ENCODE measurements around the gene ATP2A1. TPM values are rescaled to one million over a fixed set of nuclear protein-coding genes. Genes with fewer than 3 reads are reported as not detected.

The ATP2A1 gene
- total RNA-seq, 1 experiment from 2014 or later: 2.9 TPM

GRCh38 chr16:28933171-28933570, 54.9 kb downstream of the ATP2A1 start:
- H3K27ac ChIP-seq (ENCODE audit: low read length): no peak overlapping the region
- ATAC-seq: no peak
- H3K9me3 ChIP-seq (ENCODE audit: control insufficient read depth, insufficient read depth, low read depth, low read length): no peaks in the 10 kb centered on the region
- BruUV-seq (replicated peaks): no TSS peak
- in situ Hi-C loops (cut with HindIII; ENCODE audit: low pct_unique_long_range_greater_than_20kb, low sequenced_read_pairs) (no loop called here), intact Hi-C loops (cut with micrococcal nuclease; ENCODE audit: unreplicated experiment) (no loop called here)
- ChIA-PET CTCF (interaction anchor here (0.6 kb wide), 1 partner anchor 46 kb away, joined by 3 read pairs; no protein-coding TSS in a partner anchor), POLR2A (no interaction called here)
- no peaks in the 10 kb centered on the region for H3K4me1 ChIP-seq (ENCODE audit: control insufficient read depth, insufficient read depth, low read length)
- TF ChIP-seq CTCF (IDR thresholded peaks at IDR 0.05): no peak
- no peaks in the 10 kb centered on the region for H3K27me3 ChIP-seq (ENCODE audit: control insufficient read depth, insufficient read depth, low read length)
- no peaks in the 10 kb centered on the region for H3K36me3 ChIP-seq (ENCODE audit: control insufficient read depth, insufficient read depth, low read length)
- H3K4me3 ChIP-seq (ENCODE audit: low read depth in 2 of 2, low read length in 2 of 2): no peak overlapping the region
- DNase-seq (ENCODE audit: low read depth, low spot score): no peak

- no peak for ATAC-seq
- no TSS peak for BruUV-seq (replicated peaks)
Observed at GRCh38 chr16:28935346-28935745, 57.1 kb downstream of the ATP2A1 start.

More at GRCh38 chr16:28935346-28935745, 57.1 kb downstream of the ATP2A1 start:
- in situ Hi-C loops (cut with HindIII; ENCODE audit: low pct_unique_long_range_greater_than_20kb, low sequenced_read_pairs): no loop called here
- Histone ChIP-seq H3K4me1 (ENCODE audit: control insufficient read depth, insufficient read depth, low read length) (no peaks in the 10 kb centered on the region), H3K9me3 (ENCODE audit: control insufficient read depth, insufficient read depth, low read depth, low read length) (no peaks in the 10 kb centered on the region), H3K4me3 (ENCODE audit: low read depth in 2 of 2, low read length in 2 of 2) (no peak overlapping the region), H3K27me3 (ENCODE audit: control insufficient read depth, insufficient read depth, low read length) (no peaks in the 10 kb centered on the region), H3K27ac (ENCODE audit: low read length) (no peak overlapping the region), H3K36me3 (ENCODE audit: control insufficient read depth, insufficient read depth, low read length) (no peaks in the 10 kb centered on the region)
- no peak for TF ChIP-seq SIN3A (IDR thresholded peaks at IDR 0.05; ENCODE audit: borderline replicate concordance, insufficient read depth, low read depth, low read length)
- TF ChIP-seq CTCF (IDR thresholded peaks at IDR 0.05): no peak
- TF ChIP-seq TCF7L2 (IDR thresholded peaks at IDR 0.05; ENCODE audit: low read depth, low read length): no peak
- no peak for TF ChIP-seq POLR2AphosphoS5 (IDR thresholded peaks at IDR 0.05; ENCODE audit: low read depth, low read length)
- no peak for TF ChIP-seq REST (IDR thresholded peaks at IDR 0.05; ENCODE audit: insufficient read depth in 1 of 2, low read depth in 2 of 2, low read length in 1 of 2)
- no peak for DNase-seq (ENCODE audit: low read depth, low spot score)
- CTCF ChIA-PET: interaction anchor here (0.6 kb wide), 1 partner anchor 62 kb away, joined by 3 read pairs; no protein-coding TSS in a partner anchor
- POLR2A ChIA-PET: no interaction called here
- intact Hi-C loops (cut with micrococcal nuclease; ENCODE audit: unreplicated experiment): no loop called here

Data from Panc1 (cell line).